Left cardiac atrium (tissue), 4 donors: ENCODE data around the gene BANF2. TPM values are rescaled to one million over a fixed set of nuclear protein-coding genes. Genes with fewer than 3 reads are reported as not detected.

Experiments
- ATAC-seq, 2 donors: fragments of 200-7000 bp; cut with Tn5 transposase; one replicate each; pipeline ENCODE4 v1.9.1; 2020; ENCODE audit warnings: mild to moderate bottlenecking in 2 of 2, moderate library complexity in 2 of 2
- DNase-seq: peaks from one replicate; pipeline ENCODE4 v3.0.0-alpha.2; 2020
- intact Hi-C, 2 donors: fragments of 100-400 bp; cut with DNase I; formaldehyde crosslinking; loops; one replicate each; pipeline versions ENCODE4 v1.14.1 to v1.15.1; 2022 to 2023
- total RNA-seq, 2 donors: library from RNA; stranded (reverse); fragmentation: NEBNext Ultra II Directional; extraction: Animal tissue kit (Norgen Biotek cat#: 25700); gene quantifications; one replicate each; pipeline ENCODE4 v1.2.1, GENCODE V29; 2021
- donor health status: DM: no; HTN: yes; CAD: no.
- donor health status: DM: no; HTN: yes; CAD: no; lungs with severe emphysema.
- donor health status: DM: yes; HTN: yes; CAD: no.
- donor health status: Dilated cardiomyopathy.

The BANF2 gene
- total RNA-seq, 2 donors from 2014 or later, result not detected

- ATAC-seq (peak; percentile 67 to 86), DNase-seq (peak; percentile 73)
- intact Hi-C loops, result loop anchor here in 1 of 2 donors (5.0 kb wide), 2 partner anchors 235 to 475 kb away; partner anchors contain the start of genes KAT14 and PET117
Observed at GRCh38 chr20:17662333-17663039, 37.3 kb upstream of the BANF2 start.

GRCh38 chr20:17663040-17663399, 36.7 kb upstream of the BANF2 start:
- ATAC-seq, result peak; percentile 38 to 40
- no peak for DNase-seq
- intact Hi-C loops, result loop anchor here in 1 of 2 donors (5.0 kb wide), 2 partner anchors 234 to 474 kb away; partner anchors contain the start of genes KAT14 and PET117

GRCh38 chr20:17663486-17663885, 36.3 kb upstream of the BANF2 start:
- DNase-seq (no peak), ATAC-seq (no peak)
- intact Hi-C loops, result loop anchor here in 1 of 2 donors (5.0 kb wide), 2 partner anchors 234 to 474 kb away; partner anchors contain the start of genes KAT14 and PET117

- DNase-seq (no peak), ATAC-seq (no peak)
- intact Hi-C loops, result loop anchor here in 1 of 2 donors (5.0 kb wide), 2 partner anchors 233 to 473 kb away; partner anchors contain the start of genes KAT14 and PET117
Observed at GRCh38 chr20:17664025-17664633, 35.6 kb upstream of the BANF2 start.

- DNase-seq (no peak), ATAC-seq (no peak)
- intact Hi-C loops, result no loop called here
Observed at GRCh38 chr20:17665756-17666155, 34.0 kb upstream of the BANF2 start.

- intact Hi-C loops, result no loop called here
- ATAC-seq (peak; percentile 41 to 61), DNase-seq (no peak)
Observed at GRCh38 chr20:17666481-17666880, 33.3 kb upstream of the BANF2 start.

- no peak for ATAC-seq
- intact Hi-C loops, result no loop called here
- DNase-seq, result no peak
Observed at GRCh38 chr20:17667445-17667844, 32.3 kb upstream of the BANF2 start.

GRCh38 chr20:17668432-17668831, 31.3 kb upstream of the BANF2 start:
- intact Hi-C loops, result no loop called here

GRCh38 chr20:17669306-17669931, 30.3 kb upstream of the BANF2 start:
- intact Hi-C loops, result no loop called here
- no peak for DNase-seq
- ATAC-seq, result no peak

More at GRCh38 chr20:17668432-17668831, 31.3 kb upstream of the BANF2 start:
- DNase-seq, result no peak
- no peak for ATAC-seq

GRCh38 chr20:17671011-17671410, 28.8 kb upstream of the BANF2 start:
- no peak for DNase-seq
- intact Hi-C loops, result no loop called here
- ATAC-seq, result no peak

- DNase-seq (no peak), ATAC-seq (no peak)
- intact Hi-C loops, result no loop called here
Observed at GRCh38 chr20:17671565-17671964, 28.2 kb upstream of the BANF2 start.

- intact Hi-C loops, result no loop called here
- no peak for DNase-seq
- no peak for ATAC-seq
Observed at GRCh38 chr20:17673084-17673483, 26.7 kb upstream of the BANF2 start.

- DNase-seq (no peak), ATAC-seq (peak; percentile 24 to 35)
- intact Hi-C loops, result no loop called here
Observed at GRCh38 chr20:17674722-17675518, 24.8 kb upstream of the BANF2 start.

GRCh38 chr20:17675519-17676377, 24.0 kb upstream of the BANF2 start:
- no peak for ATAC-seq
- intact Hi-C loops, result no loop called here
- DNase-seq, result no peak

- no peak for DNase-seq
- ATAC-seq, result no peak
- intact Hi-C loops, result no loop called here
Observed at GRCh38 chr20:17676378-17676759, 23.4 kb upstream of the BANF2 start.

- ATAC-seq (no peak), DNase-seq (no peak)
- intact Hi-C loops, result no loop called here
Observed at GRCh38 chr20:17676942-17677341, 22.8 kb upstream of the BANF2 start.

- DNase-seq (no peak), ATAC-seq (no peak)
- intact Hi-C loops, result no loop called here
Observed at GRCh38 chr20:17678295-17678694, 21.5 kb upstream of the BANF2 start.

- no peak for ATAC-seq
- no peak for DNase-seq
- intact Hi-C loops, result no loop called here
Observed at GRCh38 chr20:17678886-17679285, 20.9 kb upstream of the BANF2 start.
